Upper lobe of left lung (tissue), 4 donors: ENCODE results near the gene PSMD6.
A peak's percentile ranks its signal among the peaks of the same experiment; 100 is the strongest.

Experiments used
- EP300 ChIP-seq, 4 donors: sonication (generic); formaldehyde crosslinking; IDR thresholded peaks; one replicate each; pipeline ENCODE4 v1.5.1; 2017; ENCODE audit warnings: antibody characterized with exemption in 4 of 4, control low read depth in 2 of 4
- POLR2A ChIP-seq, 4 donors: fragments of 450-650 bp; IDR thresholded peaks; one replicate each; pipeline ENCODE4 v1.5.1; 2016 to 2017; ENCODE audit warnings: antibody characterized with exemption in 4 of 4, mild to moderate bottlenecking in 2 of 4
- POLR2AphosphoS5 ChIP-seq, 2 donors: sonication (generic); formaldehyde crosslinking; IDR thresholded peaks; one replicate each; pipeline ENCODE4 v1.5.1; 2017; ENCODE audit warnings: antibody characterized with exemption in 2 of 2
- TF ChIP-seq, protein P1 (sequence below), 6 experiments: fragments of 450-650 bp in 4 of 6; fragments of 200-600 bp in 2 of 6; sonication (generic) in 2 of 6; IDR thresholded peaks; one replicate each; pipeline ENCODE4 v1.5.1; 2016 to 2019; ENCODE audit warnings: antibody characterized with exemption in 6 of 6

DNA sequence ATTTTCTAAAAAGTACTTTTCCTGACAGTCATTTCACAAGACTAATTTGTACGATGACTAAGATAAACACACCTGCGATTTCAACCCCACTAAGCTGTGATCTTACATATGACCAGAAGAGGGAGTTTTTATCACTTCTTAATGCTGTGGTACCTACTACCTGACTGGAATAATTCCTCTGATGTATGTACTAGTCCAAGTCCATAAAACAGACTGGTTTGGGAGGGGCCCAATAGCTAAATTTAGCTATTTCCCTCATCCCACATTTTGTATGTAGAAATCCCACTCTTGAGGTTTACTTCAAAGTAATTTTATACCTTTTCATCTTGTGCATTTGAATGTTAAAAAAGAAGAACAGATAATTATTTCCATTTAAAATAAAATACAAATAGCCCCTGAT, 61.4 kb downstream of the PSMD6 start:
- TF ChIP-seq, protein P1, sequence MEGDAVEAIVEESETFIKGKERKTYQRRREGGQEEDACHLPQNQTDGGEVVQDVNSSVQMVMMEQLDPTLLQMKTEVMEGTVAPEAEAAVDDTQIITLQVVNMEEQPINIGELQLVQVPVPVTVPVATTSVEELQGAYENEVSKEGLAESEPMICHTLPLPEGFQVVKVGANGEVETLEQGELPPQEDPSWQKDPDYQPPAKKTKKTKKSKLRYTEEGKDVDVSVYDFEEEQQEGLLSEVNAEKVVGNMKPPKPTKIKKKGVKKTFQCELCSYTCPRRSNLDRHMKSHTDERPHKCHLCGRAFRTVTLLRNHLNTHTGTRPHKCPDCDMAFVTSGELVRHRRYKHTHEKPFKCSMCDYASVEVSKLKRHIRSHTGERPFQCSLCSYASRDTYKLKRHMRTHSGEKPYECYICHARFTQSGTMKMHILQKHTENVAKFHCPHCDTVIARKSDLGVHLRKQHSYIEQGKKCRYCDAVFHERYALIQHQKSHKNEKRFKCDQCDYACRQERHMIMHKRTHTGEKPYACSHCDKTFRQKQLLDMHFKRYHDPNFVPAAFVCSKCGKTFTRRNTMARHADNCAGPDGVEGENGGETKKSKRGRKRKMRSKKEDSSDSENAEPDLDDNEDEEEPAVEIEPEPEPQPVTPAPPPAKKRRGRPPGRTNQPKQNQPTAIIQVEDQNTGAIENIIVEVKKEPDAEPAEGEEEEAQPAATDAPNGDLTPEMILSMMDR (IDR thresholded peaks at IDR 0.05) = peak; percentile 43 to 69 (median 58)
- TF ChIP-seq POLR2A (IDR thresholded peaks at IDR 0.05) (no peak), EP300 (IDR thresholded peaks at IDR 0.05) (no peak), POLR2AphosphoS5 (IDR thresholded peaks at IDR 0.05) (no peak)
